ENCODE measurements around the gene SNUPN. TPM values are rescaled to one million over a fixed set of nuclear protein-coding genes. Genes with fewer than 3 reads are reported as not detected.

SNUPN gene
- total and polyA plus RNA-seq, 2 of the 8 experiments (the other 6 are each of a cell fraction or from before 2014, with no cell fraction given) = 13.3 to 28.2 TPM

- Histone ChIP-seq H3K4me3 (ENCODE audit: extremely low read depth in 1 of 4, insufficient read depth in 2 of 4, low read depth in 3 of 4, low read length in 4 of 4) (peak overlapping the region; percentile 51 to 99 (median 88)), H2AK5ac (ENCODE audit: low read depth, low read length) (no peak overlapping the region), H3K27me3 (replicated peaks in 1 of 4; ENCODE audit: control insufficient read depth in 3 of 4, extremely low read depth in 1 of 4, insufficient read depth in 3 of 4, low read length in 3 of 4) (no peaks in the 10 kb centered on the region), H3K56ac (replicated peaks; ENCODE audit: insufficient read length, low read depth, low read length) (peak overlapping the region; percentile 70), H4K8ac (ENCODE audit: extremely low read depth, insufficient read depth, low read length) (peak overlapping the region; percentile 97; the same call in 1 of the 2 replicates), H3K4ac (replicated peaks; ENCODE audit: insufficient read length, low read depth, low read length) (no peak overlapping the region), H4K91ac (replicated peaks; ENCODE audit: insufficient read length, low read length) (peak overlapping the region; percentile 58), H3K79me2 (ENCODE audit: control insufficient read depth in 1 of 2, insufficient read depth in 2 of 2, low read length in 2 of 2) (peaks cover 10 to 34% of the 10 kb centered on the region in 2 experiments), H3K4me2 (ENCODE audit: insufficient read depth in 1 of 2, low read depth in 2 of 2, low read length in 2 of 2) (peak overlapping the region; percentile 73 to 98), H3K23me2 (ENCODE audit: low read depth, low read length) (peaks cover 9% of the 10 kb centered on the region), H3K23ac (ENCODE audit: insufficient read length) (no peak overlapping the region), H2BK12ac (ENCODE audit: low read depth, low read length) (no peak overlapping the region), H3K18ac (ENCODE audit: extremely low read depth, low read length) (peak overlapping the region; percentile 91; the same call in 1 of the 2 replicates), H3K36me3 (ENCODE audit: control insufficient read depth in 2 of 4, insufficient read depth in 4 of 4, low read length in 3 of 4) (0 out of 8 replicates have a peak, but pooled peaks cover 0 to 4% (median 0%) of the 10 kb centered on the region in 4 experiments), H3K9me3 (ENCODE audit: insufficient read depth in 2 of 2, low read depth in 1 of 2, low read length in 1 of 2) (no peaks in the 10 kb centered on the region), H4K5ac (ENCODE audit: insufficient read length, low read depth, low read length) (peak overlapping the region; percentile 89), H3K4me1 (replicated peaks in 1 of 4; ENCODE audit: control insufficient read depth in 3 of 4, insufficient read depth in 4 of 4, low read length in 3 of 4) (peaks cover 0 to 8% (median 5%) of the 10 kb centered on the region in 4 experiments; a peak in 5 of 7 replicates), H2BK5ac (ENCODE audit: low read depth, low read length) (no peak overlapping the region; the same call in 1 of the 2 replicates), H3K9ac (replicated peaks in 1 of 4; ENCODE audit: extremely low read depth in 1 of 4, low read depth in 3 of 4, low read length in 3 of 4) (peak overlapping the region; percentile 76 to 99 (median 96)), H2BK15ac (ENCODE audit: low read length) (no peak overlapping the region), H3K27ac (ENCODE audit: low read depth, low read length) (peak overlapping the region; percentile 83), H2AFZ (ENCODE audit: low read length) (no peak overlapping the region), H3K14ac (ENCODE audit: insufficient read length) (no peak overlapping the region), H2BK20ac (ENCODE audit: low read length) (no peak overlapping the region), H4K20me1 (replicated peaks in 1 of 2; ENCODE audit: control insufficient read depth in 1 of 2, insufficient read depth in 2 of 2, low read length in 2 of 2) (peaks cover 10 to 19% of the 10 kb centered on the region in 2 experiments), H3K79me1 (ENCODE audit: low read depth, low read length) (peaks cover 13% of the 10 kb centered on the region), H2BK120ac (replicated peaks; ENCODE audit: low read depth, low read length) (no peak overlapping the region)
- DNase-seq (ENCODE audit: low read depth in 1 of 2, low spot score in 2 of 2) (no peak), FAIRE-seq (no peak)
- ChIA-PET CTCF (ENCODE audit: partially characterized antibody) (interaction anchor here (0.6 to 5.4 kb wide), 12 partner anchors 9 to 187 kb away, joined by 3 to 28 read pairs (median 3); partner anchors contain the start of gene SNUPN), POLR2A (ENCODE audit: partially characterized antibody) (interaction anchor here (0.6 to 8.2 kb wide), 20 partner anchors 8 to 243 kb away, joined by 3 to 73 read pairs (median 6); partner anchors contain the start of genes CSPG4, SIN3A, SNUPN and SNX33)
- WGBS, 2 experiments (ENCODE audit: extremely low coverage in 1 of 2, insufficient coverage in 1 of 2, insufficient read length in 1 of 2, insufficient replicate concordance in 2 of 2, low coverage in 1 of 2, low lambda C conversion rate in 2 of 2, missing lambda C conversion rate in 1 of 2) = 8% methylated on average over 17 of the region's 17 CpGs; no CpG with 5 or more reads in 1 of the 2 experiments
- no peak for TF ChIP-seq SP2 (IDR thresholded peaks at IDR 0.05; ENCODE audit: low read length)
- peak in 1 of 2 experiments; percentile 45; a peak in 1 of 3 replicates for TF ChIP-seq POLR2A (IDR thresholded peaks at IDR 0.05; ENCODE audit: control extremely low read depth in 1 of 2, low read depth in 2 of 2, low read length in 2 of 2)
- peak; percentile 64 for TF ChIP-seq ASH2L (IDR thresholded peaks at IDR 0.05; ENCODE audit: low read length)
- no peak for TF ChIP-seq HDAC2 (IDR thresholded peaks at IDR 0.05; ENCODE audit: borderline replicate concordance in 1 of 2, low read depth in 2 of 2, low read length in 2 of 2)
- no peak for TF ChIP-seq EP300 (IDR thresholded peaks at IDR 0.05; ENCODE audit: borderline replicate concordance in 1 of 2, low read depth in 2 of 2, low read length in 2 of 2)
- no peak for TF ChIP-seq KDM1A (IDR thresholded peaks at IDR 0.05; ENCODE audit: borderline replicate concordance, low read length)
- no peak; the same call in 1 of the 2 replicates for TF ChIP-seq CHD1 (IDR thresholded peaks at IDR 0.05; ENCODE audit: low read depth, low read length)
- TF ChIP-seq KDM4A (IDR thresholded peaks at IDR 0.05; ENCODE audit: low read depth, low read length, severe bottlenecking) = no peak
- TF ChIP-seq SP4 (IDR thresholded peaks at IDR 0.05; ENCODE audit: low read length) = no peak
- no peak for TF ChIP-seq SIRT6 (IDR thresholded peaks at IDR 0.05; ENCODE audit: low read length)
- no peak for TF ChIP-seq ATF3 (IDR thresholded peaks at IDR 0.05; ENCODE audit: insufficient read depth, low read depth, low read length)
Measured at GRCh38 chr15:75640483-75641178, 15.1 kb upstream of the SNUPN start.

All from H1 (cell line).